GM12801 (cell line): ENCODE data around the gene TMTC2.

ENCODE experiments used
- TF ChIP-seq, protein P1 (sequence below): IDR thresholded peaks from one replicate; pipeline ENCODE4 v1.5.1; 2011; ENCODE audit warnings: control low read depth; ENCODE audit not compliant: insufficient read length; ENCODE audit errors: extremely low read depth

The TMTC2 gene

GRCh38 chr12:82800185-82800584, 113.5 kb downstream of the TMTC2 start:
- TF ChIP-seq, protein P1, sequence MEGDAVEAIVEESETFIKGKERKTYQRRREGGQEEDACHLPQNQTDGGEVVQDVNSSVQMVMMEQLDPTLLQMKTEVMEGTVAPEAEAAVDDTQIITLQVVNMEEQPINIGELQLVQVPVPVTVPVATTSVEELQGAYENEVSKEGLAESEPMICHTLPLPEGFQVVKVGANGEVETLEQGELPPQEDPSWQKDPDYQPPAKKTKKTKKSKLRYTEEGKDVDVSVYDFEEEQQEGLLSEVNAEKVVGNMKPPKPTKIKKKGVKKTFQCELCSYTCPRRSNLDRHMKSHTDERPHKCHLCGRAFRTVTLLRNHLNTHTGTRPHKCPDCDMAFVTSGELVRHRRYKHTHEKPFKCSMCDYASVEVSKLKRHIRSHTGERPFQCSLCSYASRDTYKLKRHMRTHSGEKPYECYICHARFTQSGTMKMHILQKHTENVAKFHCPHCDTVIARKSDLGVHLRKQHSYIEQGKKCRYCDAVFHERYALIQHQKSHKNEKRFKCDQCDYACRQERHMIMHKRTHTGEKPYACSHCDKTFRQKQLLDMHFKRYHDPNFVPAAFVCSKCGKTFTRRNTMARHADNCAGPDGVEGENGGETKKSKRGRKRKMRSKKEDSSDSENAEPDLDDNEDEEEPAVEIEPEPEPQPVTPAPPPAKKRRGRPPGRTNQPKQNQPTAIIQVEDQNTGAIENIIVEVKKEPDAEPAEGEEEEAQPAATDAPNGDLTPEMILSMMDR = no peak

DNA sequence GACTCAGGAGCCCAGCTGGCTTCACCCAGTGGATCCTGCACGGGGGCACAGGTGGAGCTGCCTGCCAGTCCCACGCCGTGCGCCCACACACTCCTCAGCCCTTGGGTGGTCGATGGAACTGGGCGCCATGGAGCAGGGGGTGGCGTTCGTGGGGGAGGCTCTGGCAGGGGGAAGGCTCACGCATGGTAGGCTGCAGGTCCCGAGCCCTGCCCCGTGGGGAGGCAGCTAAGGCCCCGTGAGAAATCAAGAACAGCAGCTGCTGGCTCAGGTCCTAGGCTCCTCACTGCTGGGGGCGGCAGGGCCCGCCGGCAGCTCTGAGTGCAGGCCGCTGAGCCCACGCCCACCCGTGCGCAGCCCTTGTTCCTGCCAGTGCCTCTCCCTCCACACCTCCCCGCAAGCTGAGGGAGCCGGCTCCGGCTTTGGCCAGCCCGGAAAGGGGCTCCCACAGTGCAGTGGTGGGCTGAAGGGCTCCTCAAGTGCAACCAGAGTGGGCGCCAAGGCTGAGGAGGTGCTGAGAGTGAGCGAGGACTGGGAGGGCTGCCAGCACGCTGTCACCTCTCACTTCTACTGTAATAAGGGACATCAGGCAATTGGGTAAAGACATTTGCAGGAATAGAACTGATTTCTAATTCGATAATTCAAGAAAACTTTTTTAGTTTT, 115.4 kb downstream of the TMTC2 start:
- TF ChIP-seq, protein P1 = no peak

DNA sequence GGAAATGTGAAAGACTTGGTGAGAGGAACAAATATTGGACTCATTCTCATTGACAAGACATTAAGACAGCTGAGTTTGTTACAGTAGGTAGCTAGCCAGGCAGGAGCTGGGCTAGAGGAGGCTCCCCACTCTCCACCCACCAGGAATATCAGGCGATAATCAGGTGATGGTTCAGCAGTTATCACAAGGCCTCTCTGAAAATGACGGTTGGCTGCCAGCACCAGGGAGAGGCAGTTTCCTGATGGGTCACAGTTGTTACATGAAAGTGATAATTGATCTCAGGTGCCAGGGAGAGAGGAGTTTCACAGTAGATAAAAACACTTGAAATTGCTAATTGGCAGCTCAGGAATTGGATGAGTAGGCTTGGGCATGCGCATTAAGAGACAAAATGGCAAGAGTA, 116.5 kb downstream of the TMTC2 start:
- TF ChIP-seq, protein P1 = no peak

DNA sequence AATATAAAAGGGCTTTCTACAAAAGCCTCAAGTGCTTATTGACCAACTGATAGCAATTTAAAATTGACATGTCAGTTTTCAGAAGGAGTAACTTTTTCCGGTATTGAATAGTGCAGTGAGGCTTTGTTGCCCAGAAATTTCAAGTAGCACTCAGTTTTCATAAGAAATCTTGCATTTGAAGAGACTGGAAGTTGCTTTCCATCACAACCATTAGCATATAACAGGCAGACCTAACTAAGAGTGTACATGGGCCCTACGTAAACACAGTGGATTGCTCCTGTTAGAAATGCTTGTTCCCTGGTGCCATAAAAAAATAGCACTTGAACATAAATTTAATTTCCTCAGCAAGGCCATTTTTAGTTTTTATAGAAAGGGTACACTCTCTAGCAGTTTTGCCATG, 117.9 kb downstream of the TMTC2 start:
- TF ChIP-seq, protein P1 = no peak

DNA sequence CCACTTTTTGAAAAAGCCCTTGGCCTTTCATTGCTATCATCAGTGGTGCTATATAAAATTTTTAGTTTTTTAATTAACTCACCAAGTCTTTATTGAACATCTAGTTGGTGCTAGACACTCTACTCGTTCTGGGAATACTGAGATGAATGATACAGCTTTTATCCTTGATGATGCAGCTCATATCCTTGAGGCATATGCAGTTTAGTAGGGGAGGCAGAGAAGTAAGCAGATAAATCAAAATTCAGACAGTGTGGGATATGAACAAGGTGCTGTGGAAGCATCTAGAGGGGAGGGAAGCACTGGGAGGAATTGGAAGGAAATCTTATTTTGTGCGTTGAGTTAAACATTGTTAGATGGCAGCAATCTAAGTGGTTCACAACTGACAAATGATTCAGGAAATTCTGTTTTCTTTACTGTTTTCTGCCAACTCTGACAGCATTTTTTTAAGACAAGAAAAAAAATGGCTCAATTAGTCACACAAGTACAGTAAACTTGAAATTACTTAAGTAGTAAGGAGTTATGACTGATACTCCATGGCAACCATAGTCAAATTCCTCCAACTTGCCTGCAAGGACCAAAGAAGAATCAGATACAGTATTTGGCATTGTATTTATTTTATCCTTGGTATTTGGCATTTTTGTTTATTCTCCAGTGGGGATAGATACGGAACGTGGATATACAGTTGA, 119.2 kb downstream of the TMTC2 start:
- TF ChIP-seq, protein P1 = no peak

DNA sequence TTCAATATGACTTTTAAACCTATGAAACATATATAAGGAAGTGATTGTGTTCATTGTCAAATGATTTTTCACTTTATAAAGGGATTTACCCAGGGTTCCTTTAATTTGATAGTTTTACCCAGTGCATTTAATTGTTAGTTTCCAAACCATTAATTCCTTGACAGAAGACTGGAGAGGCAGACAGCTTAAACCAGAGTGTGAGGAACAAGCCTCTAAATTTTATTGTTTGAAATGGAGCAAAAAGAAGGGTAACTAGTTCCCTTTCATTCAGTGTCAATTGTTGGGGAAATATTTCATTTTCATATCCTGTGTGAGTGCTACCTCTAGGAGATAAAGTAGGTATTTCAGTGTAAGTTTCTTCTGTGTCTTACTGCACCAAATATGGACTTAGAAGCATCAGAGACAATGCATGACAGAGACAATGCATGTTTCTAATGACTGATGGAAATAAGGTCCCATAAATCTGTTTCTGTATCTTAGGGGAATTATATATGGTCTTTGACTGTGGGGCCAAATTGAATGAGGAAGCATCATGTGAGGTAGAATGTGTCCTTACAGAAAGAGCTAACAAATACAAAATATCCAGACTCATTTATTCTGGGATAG, 120.5 kb downstream of the TMTC2 start:
- TF ChIP-seq, protein P1 = no peak

DNA sequence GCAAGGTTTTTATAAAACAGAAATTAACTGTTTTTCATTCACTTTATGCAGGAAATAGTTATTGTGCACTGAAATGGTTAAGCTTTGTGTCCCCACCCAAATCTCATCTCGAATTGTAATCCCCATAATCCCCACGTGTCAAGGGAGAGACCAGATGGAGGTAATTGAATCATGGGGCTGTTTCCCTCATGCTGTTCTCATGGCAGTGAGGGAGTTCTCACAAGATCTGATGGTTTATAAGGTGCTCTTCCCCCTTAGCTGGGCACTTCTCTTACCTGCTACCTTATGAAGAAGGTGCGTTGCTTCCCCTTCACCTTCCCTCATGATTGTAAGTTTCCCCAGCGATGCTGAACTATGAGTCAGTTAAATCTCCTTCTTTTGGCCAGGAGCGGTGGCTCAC, 123.9 kb downstream of the TMTC2 start:
- TF ChIP-seq, protein P1 = no peak
